Left colon (tissue), 2 donors: Measurements from ENCODE around the gene PABPN1L. TPM values are rescaled to one million over a fixed set of nuclear protein-coding genes. Genes with fewer than 3 reads are reported as not detected.

Experiments
- ATAC-seq: fragments of 200-7000 bp; cut with Tn5 transposase; one replicate; pipeline ENCODE4 v1.9.1; 2020; ENCODE audit warnings: mild to moderate bottlenecking, moderate library complexity
- DNase-seq, 2 donors: peaks; one replicate each; pipeline ENCODE4 v3.0.0-alpha.2; 2020
- intact Hi-C, 2 donors: fragments of 100-400 bp; cut with DNase I in 1 of 2; cut with micrococcal nuclease in 1 of 2; formaldehyde crosslinking; loops; one replicate each; pipeline versions ENCODE4 v1.11.2 to v1.14.0; 2022; cut with DNase I, micrococcal nuclease
- total RNA-seq, 2 donors: library from RNA; stranded (reverse); fragmentation: NEBNext Ultra II Directional; extraction: Animal tissue kit (Norgen Biotek cat#: 25700); gene quantifications; one replicate each; pipeline ENCODE4 v1.2.1, GENCODE V29; 2021
- donor health status: DM: no; HTN: no; CAD: no.
- donor health status: DM: yes; HTN: yes; CAD: no.

The PABPN1L gene
- total RNA-seq, 2 donors from 2014 or later = not detected

GRCh38 chr16:88875703-88876234 is 9.3 kb upstream of the PABPN1L start:
- ATAC-seq (no peak), DNase-seq (no peak)
- intact Hi-C loops = no loop called here

GRCh38 chr16:88874938-88875599 is 8.6 kb upstream of the PABPN1L start:
- ATAC-seq (no peak), DNase-seq (no peak)
- intact Hi-C loops = no loop called here

- no peak for ATAC-seq
- intact Hi-C loops = no loop called here
- no peak for DNase-seq
These were observed 6.3 kb upstream of the PABPN1L start for GRCh38 chr16:88872650-88873331.

GRCh38 chr16:88871730-88872416 is 5.4 kb upstream of the PABPN1L start:
- ATAC-seq (no peak), DNase-seq (no peak)
- intact Hi-C loops = no loop called here

- DNase-seq (no peak), ATAC-seq (peak; percentile 6)
- intact Hi-C loops = no loop called here
These were observed 4.9 kb upstream of the PABPN1L start for GRCh38 chr16:88871349-88871702.

GRCh38 chr16:88870608-88871348 is 4.3 kb upstream of the PABPN1L start:
- DNase-seq (peak in 1 of 2 donors; percentile 39), ATAC-seq (peak; percentile 53)
- intact Hi-C loops = no loop called here

- ATAC-seq = no peak
- intact Hi-C loops = no loop called here
These were observed 3.2 kb upstream of the PABPN1L start for GRCh38 chr16:88869673-88869980.

GRCh38 chr16:88868974-88869672 is 2.7 kb upstream of the PABPN1L start:
- DNase-seq (no peak), ATAC-seq (no peak)
- intact Hi-C loops = no loop called here

More at GRCh38 chr16:88869673-88869980, 3.2 kb upstream of the PABPN1L start:
- no peak for DNase-seq

GRCh38 chr16:88867581-88868246 is 1.3 kb upstream of the PABPN1L start:
- ATAC-seq = no peak
- intact Hi-C loops = no loop called here

GRCh38 chr16:88865742-88866141 is 718 bp downstream of the PABPN1L start:
- DNase-seq (no peak), ATAC-seq (no peak)
- intact Hi-C loops = no loop called here

More at GRCh38 chr16:88867581-88868246, 1.3 kb upstream of the PABPN1L start:
- no peak for DNase-seq

- intact Hi-C loops = no loop called here
- no peak for ATAC-seq
- DNase-seq = no peak
These were observed 1.1 kb downstream of the PABPN1L start for GRCh38 chr16:88865310-88865709.

GRCh38 chr16:88864521-88864920 is 1.9 kb downstream of the PABPN1L start:
- intact Hi-C loops = no loop called here
- ATAC-seq (no peak), DNase-seq (no peak)

GRCh38 chr16:88864099-88864498 is 2.4 kb downstream of the PABPN1L start:
- no peak for DNase-seq
- intact Hi-C loops = no loop called here
- no peak for ATAC-seq

- ATAC-seq (no peak), DNase-seq (no peak)
These were observed 3.0 kb downstream of the PABPN1L start for GRCh38 chr16:88863426-88863825.

GRCh38 chr16:88862968-88863367 is 3.5 kb downstream of the PABPN1L start:
- intact Hi-C loops = no loop called here
- ATAC-seq = no peak
- no peak for DNase-seq

More at GRCh38 chr16:88863426-88863825, 3.0 kb downstream of the PABPN1L start:
- intact Hi-C loops = no loop called here

- DNase-seq = no peak
- ATAC-seq = no peak
- intact Hi-C loops = no loop called here
These were observed 5.1 kb downstream of the PABPN1L start for GRCh38 chr16:88861359-88861758.

- ATAC-seq = no peak
- intact Hi-C loops = no loop called here
- DNase-seq = no peak
These were observed 6.9 kb downstream of the PABPN1L start for GRCh38 chr16:88859381-88860091.
